Measurements from ENCODE around the gene GNGT1. TPM values are rescaled to one million over a fixed set of nuclear protein-coding genes. Genes with fewer than 3 reads are reported as not detected.

GNGT1 gene
- total RNA-seq, 1 donor, result not detected

Small RNA genes lying within 50 kb of the gene (small RNA-seq; reads per million reads assigned to genes)
- not detected for gene AC002076.2

Other genes starting within 250 kb of the GNGT1 start
- 140 and 218 TPM in 2 replicates for gene TFPI2, start 15.8 kb upstream of the GNGT1 start, total RNA-seq
- gene GNG11, start 15.2 kb downstream of the GNGT1 start, total RNA-seq, result 67.4 and 83.1 TPM in 2 replicates
- 21.6 and 44.5 TPM in 2 replicates for gene BET1, start 97.8 kb downstream of the GNGT1 start, total RNA-seq